GM12874 (cell line): ENCODE data around the gene IPMK.

Source experiments
- TF ChIP-seq, protein P1 (sequence below): IDR thresholded peaks from 2 replicates; pipeline ENCODE4 v1.5.1; 2011; ENCODE audit warnings: low read depth, mild to moderate bottlenecking, control low read depth, low read length, moderate library complexity; ENCODE audit not compliant: insufficient read depth

The IPMK gene

GRCh38 chr10:58266826-58267712 lies 625 bp downstream of the IPMK start:
- TF ChIP-seq, protein P1, sequence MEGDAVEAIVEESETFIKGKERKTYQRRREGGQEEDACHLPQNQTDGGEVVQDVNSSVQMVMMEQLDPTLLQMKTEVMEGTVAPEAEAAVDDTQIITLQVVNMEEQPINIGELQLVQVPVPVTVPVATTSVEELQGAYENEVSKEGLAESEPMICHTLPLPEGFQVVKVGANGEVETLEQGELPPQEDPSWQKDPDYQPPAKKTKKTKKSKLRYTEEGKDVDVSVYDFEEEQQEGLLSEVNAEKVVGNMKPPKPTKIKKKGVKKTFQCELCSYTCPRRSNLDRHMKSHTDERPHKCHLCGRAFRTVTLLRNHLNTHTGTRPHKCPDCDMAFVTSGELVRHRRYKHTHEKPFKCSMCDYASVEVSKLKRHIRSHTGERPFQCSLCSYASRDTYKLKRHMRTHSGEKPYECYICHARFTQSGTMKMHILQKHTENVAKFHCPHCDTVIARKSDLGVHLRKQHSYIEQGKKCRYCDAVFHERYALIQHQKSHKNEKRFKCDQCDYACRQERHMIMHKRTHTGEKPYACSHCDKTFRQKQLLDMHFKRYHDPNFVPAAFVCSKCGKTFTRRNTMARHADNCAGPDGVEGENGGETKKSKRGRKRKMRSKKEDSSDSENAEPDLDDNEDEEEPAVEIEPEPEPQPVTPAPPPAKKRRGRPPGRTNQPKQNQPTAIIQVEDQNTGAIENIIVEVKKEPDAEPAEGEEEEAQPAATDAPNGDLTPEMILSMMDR: no peak

DNA sequence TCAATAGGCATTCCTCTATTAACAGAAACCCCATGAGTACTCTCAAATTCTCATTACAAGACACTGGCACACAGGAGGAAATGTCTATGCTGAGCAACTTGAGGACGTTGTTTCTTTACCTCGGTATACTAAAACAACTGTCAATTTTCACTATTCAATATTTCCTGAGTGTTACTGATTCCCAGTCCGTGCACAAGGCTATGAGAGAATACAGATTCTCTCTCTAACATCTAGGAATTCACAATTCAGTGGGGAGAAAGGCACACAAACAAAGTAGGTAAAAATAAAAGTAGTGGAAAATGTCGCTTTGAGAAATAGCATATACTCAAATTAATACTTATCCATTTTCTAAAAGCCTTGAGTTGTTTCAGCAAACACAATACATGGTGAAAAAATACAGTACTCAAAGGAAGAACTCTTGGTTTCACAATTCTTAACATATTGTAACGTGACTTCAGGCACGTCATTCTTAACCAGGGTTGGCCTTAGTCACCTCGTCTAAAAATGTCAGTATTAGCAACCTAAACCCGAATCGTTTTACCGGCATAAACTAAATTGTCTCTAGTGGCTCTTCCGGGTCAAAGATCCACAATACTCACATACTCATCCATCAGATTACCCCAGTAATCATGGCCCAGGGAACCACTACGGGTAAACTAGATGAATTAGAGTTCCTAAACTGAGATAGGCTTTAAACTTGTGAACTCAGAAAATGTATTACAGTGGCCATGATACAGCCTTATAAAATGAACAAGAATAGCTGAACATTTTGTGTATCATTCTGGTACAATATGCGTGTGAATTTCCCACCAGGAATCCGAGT lies 1.5 kb downstream of the IPMK start:
- TF ChIP-seq, protein P1: no peak

DNA sequence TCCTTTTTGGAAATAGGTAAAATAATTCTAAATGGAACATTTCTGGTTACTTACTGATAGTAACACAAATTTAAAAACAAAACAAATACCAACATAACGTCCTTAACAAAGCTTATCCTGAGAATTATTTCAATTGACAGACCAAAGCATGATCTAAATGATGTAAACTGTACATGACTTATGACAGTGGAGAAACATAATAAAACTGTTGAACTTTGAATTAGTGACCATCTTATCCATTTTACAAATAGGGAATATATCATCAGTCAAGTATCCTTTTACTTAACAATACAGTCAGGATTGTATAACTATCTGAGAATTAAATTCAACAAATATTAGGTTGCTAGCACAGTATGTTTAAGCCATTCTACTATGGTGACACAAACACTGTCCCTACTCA lies 2.4 kb downstream of the IPMK start:
- TF ChIP-seq, protein P1: no peak

DNA sequence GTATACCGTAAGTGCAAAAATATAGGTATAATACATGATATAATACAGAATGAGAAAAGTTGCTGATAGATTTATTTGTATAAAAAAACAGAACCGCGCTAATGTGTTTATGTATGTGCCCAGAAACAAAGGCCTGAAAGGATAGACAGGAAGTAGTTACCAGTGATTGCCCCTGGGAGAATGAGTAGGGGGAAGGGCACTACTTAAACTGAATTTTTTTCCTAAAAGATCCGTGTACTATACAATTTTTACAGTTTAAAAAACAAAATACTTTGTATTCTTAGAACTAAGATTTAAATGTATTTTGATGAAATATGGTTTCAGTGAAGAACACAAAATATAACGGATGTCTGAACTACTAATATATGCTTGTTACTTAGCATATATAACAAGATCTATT lies 2.9 kb downstream of the IPMK start:
- TF ChIP-seq, protein P1: no peak

DNA sequence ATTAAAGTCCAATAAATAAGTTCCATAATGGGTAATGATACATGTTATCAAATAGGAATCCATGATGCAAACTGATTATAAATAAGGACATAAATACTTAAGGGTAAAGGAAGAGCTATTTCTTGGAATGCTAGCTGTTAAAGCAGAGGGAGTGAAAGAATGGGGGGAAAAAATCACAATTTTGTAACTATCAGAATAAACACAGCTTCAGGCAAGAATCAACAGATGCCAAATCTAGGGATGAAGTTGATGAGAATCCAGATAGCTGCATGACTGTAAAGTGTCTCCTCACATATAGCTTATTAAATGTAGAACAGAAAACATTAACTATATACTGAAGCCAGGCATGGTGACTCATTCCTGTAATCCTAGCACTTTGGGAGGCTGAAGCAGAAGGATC lies 4.9 kb downstream of the IPMK start:
- TF ChIP-seq, protein P1: no peak

- TF ChIP-seq, protein P1: no peak
Observed at GRCh38 chr10:58260334-58260733, 7.4 kb downstream of the IPMK start.

DNA sequence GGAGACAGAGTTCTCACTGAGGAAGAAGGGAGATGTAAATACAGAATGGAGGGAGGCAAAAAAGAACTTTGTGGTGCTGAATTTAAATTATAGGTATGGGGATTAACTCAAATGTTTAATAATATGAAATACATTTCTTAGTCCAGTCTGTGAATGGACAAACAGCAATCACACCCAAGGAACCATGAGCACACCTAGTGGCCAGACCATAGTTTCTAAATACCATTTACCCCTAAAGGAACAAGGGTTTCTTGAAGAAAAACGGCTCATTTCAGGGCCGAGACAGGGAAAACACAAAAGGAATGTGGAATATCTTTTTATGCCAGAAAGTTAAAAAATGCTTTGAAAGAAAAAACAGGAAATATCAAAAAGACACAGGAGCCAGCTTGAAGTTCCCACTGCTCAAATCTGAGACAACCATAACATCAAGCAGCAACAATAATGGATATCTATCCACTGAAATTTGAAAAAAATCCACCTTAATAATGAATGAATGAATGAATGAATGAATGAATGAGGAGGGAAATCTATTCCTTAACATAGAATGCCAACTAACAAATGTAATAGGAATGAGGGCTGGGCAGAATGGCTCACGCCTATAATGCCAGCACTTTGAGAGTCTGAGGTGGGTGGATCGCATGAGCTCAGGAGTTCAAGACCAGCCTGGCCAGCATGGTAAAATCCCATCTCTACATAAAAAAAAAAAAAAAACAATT lies 8.6 kb downstream of the IPMK start:
- TF ChIP-seq, protein P1: no peak
